ENCODE measurements around the gene KREMEN2. TPM values are rescaled to one million over a fixed set of nuclear protein-coding genes. Genes with fewer than 3 reads are reported as not detected.

The KREMEN2 gene
- total and polyA plus RNA-seq, 9 of the 15 experiments (the other 6 are each of a cell fraction or from before 2014, with no cell fraction given): 0.04 to 7.7 (median 1.5) TPM; not detected in 1

GRCh38 chr16:2983706-2984136 lies 19.6 kb downstream of the KREMEN2 start (continued):
- no peak for TF ChIP-seq ZNF407 (IDR thresholded peaks at IDR 0.05; ENCODE audit: low read depth)
- no peak for TF ChIP-seq SREBF1 (IDR thresholded peaks at IDR 0.05; ENCODE audit: borderline replicate concordance, low read depth, low read length)
- no peak for TF ChIP-seq ZNF551 (CRISPR knock-in tag; IDR thresholded peaks at IDR 0.05)
- no peak for TF ChIP-seq ZNF395 (CRISPR knock-in tag; IDR thresholded peaks at IDR 0.05)
- no peak for TF ChIP-seq CCAR2 (IDR thresholded peaks at IDR 0.05; ENCODE audit: low read depth, low read length)
- TF ChIP-seq E4F1 (CRISPR knock-in tag; IDR thresholded peaks at IDR 0.05; ENCODE audit: borderline replicate concordance): no peak
- peak in 1 of 2 experiments; percentile 46; a peak in 1 of 4 replicates for TF ChIP-seq MNT (conservative IDR thresholded peaks at IDR 0.05)
- 0 out of 2 replicates have a peak, but pooled peaks have one; percentile 33 for TF ChIP-seq GABPB1 (CRISPR knock-in tag; IDR thresholded peaks at IDR 0.05)
- TF ChIP-seq TAF15 (IDR thresholded peaks at IDR 0.05; ENCODE audit: low read depth, low read length): no peak
- TF ChIP-seq POLR3A (IDR thresholded peaks at IDR 0.05; ENCODE audit: borderline replicate concordance, extremely low read depth, insufficient read depth, insufficient read length): no peak
- TF ChIP-seq CREM (IDR thresholded peaks at IDR 0.05; ENCODE audit: low read depth): peak; percentile 49; the same call in 1 of the 2 replicates
- no peak for TF ChIP-seq GATA2 (CRISPR knock-in tag; IDR thresholded peaks at IDR 0.05)
- peak; percentile 57 for TF ChIP-seq NBN (IDR thresholded peaks at IDR 0.05; ENCODE audit: low read depth)
- no peak for TF ChIP-seq RBBP5 (IDR thresholded peaks at IDR 0.05; ENCODE audit: borderline replicate concordance, insufficient read depth, low read length, poor library complexity, severe bottlenecking)

Measured in K562 (cell line).